HG03095 (cell line): ENCODE measurements around the gene RNF157.
"Not testable (repeated sequence)": the region's sequence is repeated elsewhere in the genome, so short reads cannot be mapped to it uniquely, and the experiment has no call there.

Experiments used
- ATAC-seq: cut with Tn5 transposase; IDR thresholded peaks from one replicate; pipeline ENCODE4 v1.9.1; 2021; ENCODE audit warnings: moderate library complexity; ENCODE audit not compliant: unreplicated experiment

The RNF157 gene

DNA sequence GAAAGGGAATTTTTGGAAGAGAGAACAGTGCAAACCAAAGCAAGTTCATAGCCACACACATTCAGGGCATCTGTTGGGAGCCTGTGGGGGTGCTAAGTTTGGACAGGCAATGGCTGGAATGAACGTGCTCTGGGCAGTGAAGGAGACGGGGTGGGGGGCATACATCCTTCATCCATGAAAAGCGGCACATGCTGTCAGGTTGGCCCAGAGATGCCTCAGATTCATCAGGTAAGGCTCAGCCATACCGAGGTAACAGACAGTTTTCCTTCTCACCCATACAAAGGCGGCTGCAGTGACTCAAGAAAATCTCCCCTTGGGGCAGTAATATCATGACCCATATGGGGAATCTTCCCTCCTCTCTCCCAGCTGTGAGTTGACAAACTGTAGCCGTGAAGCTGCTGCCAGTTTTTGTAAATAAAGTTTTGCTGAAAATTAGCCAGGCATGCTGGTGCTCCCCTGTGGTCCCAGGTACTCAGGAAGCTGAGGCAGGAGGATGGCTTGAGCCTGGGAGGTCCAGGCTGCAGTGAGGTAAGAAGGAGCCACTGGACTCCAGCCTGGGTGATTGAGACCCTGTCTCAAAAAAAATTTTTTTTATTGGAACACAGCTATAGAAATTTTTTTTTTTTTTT, 15.6 kb upstream of the RNF157 start:
- no peak for ATAC-seq

DNA sequence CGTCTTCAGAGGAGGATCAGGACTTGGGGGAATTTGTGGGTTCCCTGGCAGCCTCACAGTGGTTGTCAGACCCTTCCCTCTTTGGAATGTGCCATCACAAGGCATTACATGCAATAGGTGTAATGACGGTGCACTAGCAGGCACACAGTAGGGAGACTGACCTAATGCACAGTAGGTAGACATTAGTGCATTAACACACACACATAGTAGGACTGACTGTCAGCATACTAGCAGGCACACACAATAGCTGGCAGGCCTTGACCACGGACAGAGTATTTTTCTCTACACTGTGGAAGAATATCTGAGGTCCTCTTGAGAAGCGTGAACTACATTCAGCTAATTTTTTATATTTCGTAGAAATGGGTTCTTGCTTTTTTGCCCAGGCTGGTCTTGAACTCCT, 14.0 kb upstream of the RNF157 start:
- ATAC-seq = no peak

DNA sequence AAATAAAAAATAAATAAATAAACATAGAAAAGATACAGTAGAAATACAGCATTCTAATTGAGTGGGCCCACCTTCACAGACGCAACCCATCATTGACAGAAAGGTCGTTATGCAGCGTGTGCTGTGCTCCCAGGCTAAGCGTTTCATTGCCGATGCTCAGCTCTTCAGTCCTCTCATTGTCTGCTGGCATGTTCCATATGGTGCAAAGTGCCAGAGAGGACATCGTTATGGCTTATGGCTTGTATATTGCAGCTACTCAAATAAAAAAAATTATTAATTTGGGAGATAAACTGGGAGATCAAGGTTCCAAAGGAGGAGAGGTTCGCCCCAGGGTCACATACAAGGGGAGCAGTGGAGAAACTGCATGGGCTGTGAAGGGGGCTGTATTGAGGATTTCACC, 13.5 kb upstream of the RNF157 start:
- ATAC-seq = no peak

DNA sequence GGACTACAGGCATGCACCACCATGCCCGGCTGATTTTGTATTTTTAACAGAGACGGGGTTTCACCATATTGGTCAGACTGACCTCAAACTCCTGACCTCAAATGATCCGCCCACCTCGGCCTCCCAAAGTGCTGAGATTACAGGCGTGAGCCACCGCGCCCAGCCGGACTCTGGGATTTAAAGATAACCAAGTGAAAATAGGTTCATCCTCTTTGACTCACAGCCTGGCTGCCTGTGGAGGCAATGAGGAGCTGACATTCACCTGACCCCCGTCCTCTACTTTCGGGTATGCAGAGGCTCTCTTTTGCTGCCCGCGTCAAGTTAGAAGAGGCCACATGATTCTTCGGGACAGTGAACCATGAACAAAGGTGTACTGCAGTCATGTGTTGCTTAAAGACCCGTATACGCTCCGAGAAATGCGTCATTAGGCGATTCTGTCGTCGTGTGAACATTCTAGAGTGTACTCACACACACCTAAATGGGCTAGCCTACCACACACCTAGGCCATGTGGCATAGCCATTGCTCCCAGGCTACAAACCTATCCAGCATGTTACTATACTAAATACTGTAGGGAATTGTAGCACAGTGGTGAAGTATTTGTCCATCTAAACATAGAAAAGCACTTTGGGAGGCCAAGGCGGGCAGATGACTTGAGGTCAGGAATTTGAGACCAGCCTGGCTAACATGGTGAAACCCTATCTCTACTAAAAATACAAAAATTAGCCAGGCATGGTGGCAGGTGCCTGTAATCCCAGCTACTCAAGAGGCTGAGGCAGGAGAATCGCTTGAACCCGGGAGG, 12.9 kb upstream of the RNF157 start:
- ATAC-seq = not testable (repeated sequence)

DNA sequence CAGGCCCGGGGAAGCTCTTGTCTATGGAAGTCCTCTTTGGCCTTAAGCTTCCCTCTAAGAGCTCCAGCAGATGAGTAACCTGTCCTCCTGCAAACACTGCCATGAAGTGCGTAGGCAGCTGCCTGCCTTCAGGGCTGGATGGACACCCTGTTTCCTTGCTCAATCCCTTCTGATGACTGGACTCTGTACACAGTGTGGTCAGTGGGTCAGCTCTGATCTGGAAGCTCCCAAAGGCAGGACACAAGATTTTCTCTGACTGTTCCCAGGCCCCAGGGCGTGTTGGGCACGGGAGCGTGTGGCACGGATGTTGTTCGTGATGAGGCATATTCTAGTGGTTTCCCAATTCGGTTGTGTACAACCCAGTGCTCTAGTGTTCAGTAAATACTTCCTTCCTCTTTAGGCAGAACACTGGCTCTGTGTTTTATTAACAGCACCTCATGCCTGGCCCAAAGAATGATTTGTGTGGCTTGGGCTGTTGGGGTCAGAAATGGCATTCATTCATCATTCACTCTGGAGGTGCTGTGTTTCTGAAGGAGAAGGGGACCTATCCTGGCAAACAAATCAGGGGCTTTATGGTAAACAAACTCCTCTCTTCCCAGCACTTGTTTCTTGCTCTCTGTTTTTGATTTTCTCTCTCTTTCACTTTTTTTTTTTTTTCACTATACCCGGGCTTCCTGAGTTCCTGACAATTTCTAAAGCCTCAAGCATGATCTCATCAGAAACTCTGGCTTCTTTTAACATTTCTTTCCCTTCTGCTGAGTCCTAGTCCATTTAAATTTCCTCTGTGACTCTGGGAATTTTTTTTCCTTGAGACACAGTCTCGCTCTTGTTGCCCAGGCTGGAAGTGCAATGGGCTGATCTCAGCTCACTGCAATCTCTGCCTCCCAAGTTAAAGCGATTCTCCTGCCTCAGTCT, 12.0 kb upstream of the RNF157 start:
- ATAC-seq = no peak

DNA sequence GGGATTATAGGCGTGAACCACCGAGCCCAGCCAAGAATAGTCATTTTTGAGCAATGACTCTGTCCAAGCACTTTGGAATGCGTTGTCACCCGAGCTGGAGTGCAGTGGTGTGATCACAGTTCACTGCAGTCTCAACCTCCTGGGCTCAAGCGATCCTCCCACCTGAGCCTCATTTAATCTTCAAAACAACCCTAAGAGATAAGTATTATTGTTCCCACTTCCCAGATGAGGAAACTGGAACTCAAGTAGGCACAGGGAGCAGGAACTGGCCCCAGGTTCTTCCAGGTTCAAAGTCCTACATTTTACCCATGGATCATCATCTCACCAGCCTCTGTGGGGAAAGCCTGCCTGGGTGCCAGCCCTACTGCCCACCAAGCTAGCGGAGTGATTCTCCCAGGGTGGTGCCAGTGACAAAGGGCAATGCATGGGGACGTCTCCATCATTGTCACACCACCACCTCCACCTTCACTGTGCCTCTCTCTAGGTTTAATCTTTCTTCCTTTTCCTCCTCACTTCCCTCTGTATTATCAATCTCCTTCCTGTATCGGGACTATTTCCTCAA, 11.3 kb upstream of the RNF157 start:
- no peak for ATAC-seq

DNA sequence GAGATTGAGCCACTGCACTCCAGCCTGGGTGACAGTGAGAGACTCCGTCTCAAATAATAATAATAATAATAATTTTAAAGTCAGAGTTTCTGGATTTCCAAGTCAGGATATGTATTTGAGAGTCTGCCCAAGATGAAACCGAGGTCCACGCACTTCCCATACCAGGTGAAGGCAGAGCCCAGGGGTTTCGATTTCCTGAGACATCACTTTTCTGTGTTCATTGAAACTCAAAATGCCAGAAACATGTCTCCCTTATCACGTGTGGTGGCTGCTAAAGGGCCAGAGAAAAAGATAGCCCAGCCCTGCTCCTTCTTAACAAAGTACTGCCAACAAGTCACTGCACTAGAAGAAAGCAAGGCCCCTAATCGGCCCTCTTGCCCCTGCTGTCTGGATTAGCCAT, 9.8 kb upstream of the RNF157 start:
- ATAC-seq = no peak

DNA sequence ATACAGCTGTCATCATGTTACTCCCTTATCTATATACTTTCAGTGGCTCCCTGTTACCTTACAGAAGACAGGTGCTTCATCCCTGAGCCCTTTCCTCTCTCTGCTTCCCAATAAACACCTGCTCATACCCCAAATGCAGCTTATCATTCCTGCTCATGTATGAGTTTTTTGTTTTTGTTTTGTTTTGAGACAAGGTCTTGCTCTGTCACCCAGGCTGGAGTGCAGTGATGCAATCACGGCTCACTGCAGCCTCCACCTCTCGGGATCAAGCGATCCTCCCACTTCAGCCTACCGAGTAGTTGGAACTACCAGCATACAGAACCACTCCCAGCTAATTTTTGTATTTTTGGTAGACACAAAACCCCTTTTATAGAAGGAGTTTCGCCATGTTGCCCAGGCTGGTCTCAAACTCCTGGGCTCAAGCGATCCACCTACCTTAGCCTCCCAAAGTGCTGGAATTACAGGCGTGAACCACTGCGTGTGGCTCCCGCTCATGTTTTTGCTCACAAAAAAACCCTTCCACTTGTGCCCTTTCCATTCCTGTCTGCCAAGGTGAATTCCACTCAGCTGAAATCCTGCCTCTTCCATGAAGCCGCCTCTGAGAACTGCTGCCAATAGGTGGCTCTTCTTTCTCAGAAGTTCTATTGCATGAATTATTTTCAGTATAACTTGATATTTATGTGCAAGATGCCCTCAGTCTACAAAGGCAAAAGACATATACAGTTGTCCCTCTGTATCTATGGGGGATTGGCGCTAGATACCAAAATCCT, 7.9 kb upstream of the RNF157 start:
- ATAC-seq = no peak

DNA sequence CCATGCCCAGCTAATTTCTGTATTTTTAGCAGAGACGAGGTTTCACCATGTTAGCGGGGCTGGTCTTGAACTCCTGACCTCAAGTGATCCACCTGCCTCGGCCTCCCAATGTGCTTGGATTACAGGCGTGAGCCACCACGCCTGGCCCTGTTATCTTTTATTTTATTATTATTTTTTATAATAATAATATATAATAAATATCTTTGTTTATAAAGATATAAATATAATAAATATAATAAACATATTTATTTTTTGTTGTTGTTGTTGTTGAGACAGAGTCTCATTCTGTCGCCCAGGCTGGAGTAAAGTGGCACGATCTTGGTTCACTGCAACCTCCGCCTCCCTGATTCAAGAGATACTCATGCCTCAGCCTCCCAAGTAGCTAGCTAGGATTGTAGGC, 7.0 kb upstream of the RNF157 start:
- ATAC-seq = no peak

DNA sequence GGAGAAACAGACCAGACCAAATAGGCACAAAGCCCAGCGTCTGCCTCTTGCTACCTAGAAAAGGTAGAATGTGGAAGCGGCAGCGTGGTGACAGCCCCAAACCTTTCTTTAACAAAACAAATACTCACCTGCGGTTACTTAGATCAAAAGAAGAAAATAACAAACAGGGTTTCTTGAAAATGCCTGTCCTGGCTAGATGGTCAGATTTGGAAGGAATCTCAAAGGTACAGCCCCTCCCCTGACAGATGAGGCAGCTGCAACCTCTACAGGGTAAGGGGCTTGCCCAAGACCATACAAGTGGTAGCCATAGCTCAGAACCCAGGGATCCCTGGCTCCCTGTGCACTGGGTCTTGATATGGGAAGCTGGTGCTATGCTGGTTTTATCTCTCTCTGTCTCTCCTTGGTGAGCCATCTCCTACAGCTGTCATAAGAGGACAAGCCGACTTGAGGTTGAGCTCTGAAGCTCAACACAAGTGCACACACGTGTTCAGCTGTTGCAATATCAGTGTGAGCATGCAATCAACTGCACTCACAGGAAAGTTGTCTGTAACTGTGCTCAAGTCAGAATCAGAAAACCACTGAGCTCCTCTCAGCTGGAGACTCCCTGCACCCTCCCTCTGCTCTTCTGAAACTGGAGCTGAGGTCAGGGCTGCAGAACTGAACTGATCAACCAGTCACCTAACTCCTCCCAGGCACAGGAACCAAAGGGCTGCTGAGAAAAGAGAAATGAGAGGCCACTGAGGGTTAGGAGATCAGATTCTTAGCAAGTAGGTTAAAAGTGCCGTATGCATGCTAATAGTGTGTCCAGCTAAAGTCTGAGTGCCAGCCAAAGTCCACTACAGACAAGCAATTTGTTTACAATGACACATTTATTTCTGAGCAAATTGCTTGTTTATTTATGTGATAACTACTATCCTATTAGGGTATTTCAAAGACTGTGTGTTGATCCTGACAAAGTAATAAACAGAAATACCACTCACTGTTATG, 6.1 kb upstream of the RNF157 start:
- peak; percentile 90 for ATAC-seq

DNA sequence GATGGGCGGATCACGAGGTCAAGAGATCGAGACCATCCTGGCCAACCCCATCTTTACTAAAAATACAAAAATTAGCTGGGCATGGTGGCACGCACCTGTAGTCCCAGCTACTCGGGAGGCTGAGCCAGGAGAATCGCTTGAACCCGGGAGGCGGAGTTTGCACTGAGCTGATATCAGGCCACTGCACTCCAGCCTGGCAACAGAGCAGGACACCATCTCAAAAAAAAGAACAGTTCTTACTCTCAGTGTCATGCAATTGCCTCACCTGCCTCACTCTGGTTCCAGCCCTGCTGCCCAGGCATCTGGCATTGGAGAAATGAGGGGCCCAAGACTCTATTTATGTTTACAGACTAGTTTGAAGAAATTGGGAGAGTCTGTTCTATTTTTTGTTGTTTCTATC, 4.4 kb upstream of the RNF157 start:
- ATAC-seq = not testable (repeated sequence)

DNA sequence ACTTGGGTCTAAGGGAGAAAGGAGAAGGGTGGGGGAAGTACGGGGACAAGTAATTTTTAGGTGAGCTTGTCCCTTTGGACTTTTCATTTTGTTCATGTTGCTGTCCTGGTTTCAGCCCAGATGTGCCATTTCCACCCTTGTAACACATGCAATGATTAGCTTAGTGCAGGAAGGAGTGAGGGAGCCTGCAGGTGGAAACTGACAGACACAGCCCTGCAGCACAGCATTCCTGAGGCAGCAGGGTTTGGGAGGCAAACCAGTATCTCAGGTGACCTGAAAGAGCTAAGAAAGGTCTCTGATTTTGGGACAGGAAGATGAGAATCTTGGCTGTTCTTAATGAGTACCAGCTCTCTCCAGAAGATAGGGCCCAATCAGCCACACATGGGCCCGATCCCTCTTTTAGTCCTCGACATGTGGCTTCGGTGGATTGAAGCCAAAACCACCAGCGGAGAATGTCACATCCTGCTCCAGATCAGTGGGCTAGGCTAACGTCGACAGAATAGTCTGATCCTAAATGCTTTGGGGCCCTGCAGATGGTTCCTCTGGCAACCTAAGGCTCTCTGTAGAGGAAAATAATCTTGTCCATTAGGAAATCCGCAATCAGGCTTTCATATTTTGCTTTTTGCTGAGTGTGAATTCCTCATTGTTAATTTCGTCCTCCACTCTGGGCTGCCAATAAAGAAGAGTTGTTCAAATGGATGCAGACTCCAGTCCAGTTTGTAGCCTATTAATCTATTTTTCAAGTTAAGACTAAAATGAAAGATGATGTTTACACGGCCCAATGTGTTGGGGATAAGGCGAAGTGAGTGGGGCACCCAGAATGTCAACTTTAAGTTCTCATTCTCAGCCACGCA, 3.8 kb upstream of the RNF157 start:
- ATAC-seq = no peak

DNA sequence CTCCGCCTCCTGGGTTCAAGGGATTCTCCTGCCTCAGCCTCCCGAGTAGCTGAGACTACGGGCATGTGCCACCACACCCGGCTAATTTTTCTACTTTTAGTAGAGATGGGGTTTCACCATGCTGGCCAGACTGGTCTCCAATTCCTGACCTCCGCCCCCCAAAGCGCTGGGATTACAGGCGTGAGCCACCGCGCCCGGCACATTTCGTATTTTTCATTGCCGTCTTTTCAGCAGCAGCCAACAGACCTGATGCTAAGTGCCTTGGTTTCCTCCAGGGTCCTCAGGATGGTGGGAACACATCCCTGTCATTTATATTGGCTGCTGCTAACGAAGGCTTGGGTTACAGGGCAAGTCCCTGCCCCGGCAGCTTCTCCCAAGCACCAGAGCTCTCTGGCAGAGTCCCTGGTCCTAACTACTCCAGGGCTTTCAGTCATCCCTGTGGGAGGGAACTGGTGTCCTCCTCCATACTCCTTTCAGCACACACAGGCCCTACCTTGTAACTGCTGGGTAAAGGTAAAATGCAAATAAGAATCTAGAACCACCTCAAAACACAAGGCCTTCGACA, 1.5 kb upstream of the RNF157 start:
- ATAC-seq = no peak

DNA sequence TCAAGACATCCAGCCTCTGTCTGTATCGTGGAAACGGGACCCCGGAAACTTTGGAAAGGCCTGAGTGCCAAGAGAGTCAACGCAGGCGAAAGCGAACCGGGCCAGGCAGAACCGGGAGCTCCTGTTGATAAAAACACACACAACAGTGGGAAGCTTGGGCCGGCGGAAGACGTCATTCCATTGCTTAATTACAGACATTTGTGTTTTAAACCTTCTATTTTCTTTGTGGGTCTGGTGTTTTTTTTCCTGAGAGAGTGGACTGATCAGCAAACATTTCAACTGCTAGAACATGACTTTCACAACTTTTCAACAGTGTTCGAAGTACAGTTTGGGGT, 878 bp upstream of the RNF157 start:
- ATAC-seq = no peak

DNA sequence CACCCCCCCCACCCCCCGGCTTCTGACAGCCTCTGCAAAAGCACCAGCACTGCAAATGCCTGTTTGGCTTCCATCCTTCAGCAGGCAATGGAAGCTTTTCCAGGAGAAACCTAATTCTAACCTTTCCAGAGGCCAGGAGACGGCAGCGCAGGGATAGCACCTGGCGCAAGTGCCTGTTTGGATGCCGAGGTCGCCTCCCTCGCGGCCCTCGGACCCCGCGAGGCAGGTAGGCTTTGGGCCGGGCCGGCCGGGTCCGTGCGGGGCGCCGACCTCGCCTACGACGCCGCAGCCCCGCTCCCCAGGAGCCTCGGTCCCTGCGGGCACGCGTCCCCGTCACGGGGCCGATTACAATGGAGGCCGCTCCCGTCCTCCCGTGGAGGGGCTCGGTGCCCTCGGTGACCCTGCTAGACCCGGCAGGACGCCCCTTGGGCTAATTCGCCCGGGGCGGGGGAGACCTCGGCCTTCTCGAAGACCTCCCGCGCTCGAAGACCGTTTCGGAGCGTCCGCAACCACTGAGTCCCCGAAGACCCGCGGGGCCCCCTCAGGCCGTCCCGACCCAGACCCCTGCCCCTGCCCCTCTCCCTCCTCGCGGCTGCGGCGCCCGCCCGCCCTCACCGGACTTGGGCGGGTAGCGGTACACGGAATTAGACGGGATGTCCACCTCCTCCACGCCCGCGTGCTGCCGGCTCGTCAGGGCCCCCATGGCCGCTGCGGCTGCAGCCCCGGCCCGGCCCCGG, 587 bp downstream of the RNF157 start:
- no peak for ATAC-seq

DNA sequence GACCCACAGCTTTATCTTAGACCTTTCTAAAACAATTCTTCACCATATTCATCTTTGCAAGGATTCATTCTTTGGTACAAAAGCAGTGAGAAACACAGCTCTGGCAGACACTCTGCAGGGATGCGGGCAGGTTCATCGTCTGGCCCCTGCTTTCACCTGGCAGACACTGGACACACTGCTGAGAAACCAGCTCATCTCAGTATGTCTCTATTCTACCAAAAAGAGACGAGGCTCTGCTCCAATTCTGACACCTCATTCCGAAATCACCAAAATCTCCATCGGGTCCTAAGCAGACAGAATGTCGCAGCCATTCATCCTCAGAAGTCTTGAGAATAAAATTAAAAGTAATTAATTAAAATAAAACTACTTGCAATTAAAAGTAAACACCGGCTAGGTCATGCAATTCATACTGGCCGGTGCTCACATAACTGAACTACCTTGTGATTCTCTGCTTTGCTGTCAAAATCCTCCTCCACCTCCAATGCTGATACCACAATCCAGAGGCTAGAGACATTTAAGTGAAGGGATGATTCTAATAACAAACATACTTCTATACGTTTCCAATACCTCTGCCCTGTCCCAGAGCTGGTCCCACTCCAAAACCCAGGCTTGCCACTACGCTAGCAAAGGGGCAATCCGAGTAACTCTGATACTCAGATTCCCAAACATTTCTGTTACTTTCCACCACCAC, 1.3 kb downstream of the RNF157 start:
- ATAC-seq = no peak

DNA sequence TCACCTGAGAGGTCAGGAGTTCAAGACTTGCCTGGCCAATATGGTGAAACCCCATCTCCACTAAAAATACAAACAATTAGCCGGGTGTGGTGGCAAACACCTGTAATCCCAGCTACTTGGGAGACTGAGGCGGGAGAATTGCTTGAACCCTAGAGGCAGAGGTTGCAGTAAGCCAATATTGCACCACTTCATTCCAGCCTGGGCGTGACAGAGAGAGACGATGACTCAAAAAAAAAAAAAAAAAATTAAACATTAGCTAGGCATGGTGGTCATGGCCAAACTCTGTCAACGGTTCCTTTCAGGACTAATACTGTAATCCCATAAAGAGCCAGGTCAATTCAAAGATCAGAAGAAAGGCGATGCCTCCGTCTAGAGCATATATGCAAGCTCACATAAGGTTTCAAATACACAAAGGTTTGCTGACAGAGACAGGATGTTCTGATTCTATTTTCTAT, 2.4 kb downstream of the RNF157 start:
- ATAC-seq = no peak
